Measurements from ENCODE around the gene RIN1. TPM values are rescaled to one million over a fixed set of nuclear protein-coding genes. Genes with fewer than 3 reads are reported as not detected.

RIN1 gene
- total RNA-seq, 1 donor from 2014 or later: 8.2 TPM

DNA sequence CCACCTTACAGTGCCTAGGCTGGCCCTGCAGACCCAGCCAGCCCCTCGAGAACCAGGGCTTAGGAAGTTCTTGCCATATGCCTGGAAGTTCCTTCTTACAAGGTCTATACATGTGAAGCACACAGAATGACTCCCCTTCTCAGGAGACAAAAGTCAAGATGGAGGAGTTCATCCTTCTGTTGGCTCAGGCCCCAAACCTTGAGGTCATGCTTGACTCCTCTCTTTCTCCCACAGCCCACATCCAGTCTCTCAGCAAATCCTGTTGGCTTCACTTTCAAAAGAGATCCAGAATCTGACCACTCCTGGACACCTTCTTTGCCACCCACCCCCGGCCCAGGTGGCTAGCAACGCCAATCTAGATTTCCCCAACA lies 17.6 kb downstream of the RIN1 start:
- TF ChIP-seq CTCF (IDR thresholded peaks at IDR 0.05): no peak
- Histone ChIP-seq H3K27ac (peak overlapping the region; percentile 6), H3K27me3 (ENCODE audit: low read depth) (peaks cover 5% of the 10 kb centered on the region), H3K4me3 (no peak overlapping the region), H3K4me1 (peaks cover 36% of the 10 kb centered on the region), H3K36me3 (no peaks in the 10 kb centered on the region), H3K9me3 (no peaks in the 10 kb centered on the region)
- ATAC-seq (no peak), DNase-seq (no peak)
- intact Hi-C loops (cut with DNase I): no loop called here

DNA sequence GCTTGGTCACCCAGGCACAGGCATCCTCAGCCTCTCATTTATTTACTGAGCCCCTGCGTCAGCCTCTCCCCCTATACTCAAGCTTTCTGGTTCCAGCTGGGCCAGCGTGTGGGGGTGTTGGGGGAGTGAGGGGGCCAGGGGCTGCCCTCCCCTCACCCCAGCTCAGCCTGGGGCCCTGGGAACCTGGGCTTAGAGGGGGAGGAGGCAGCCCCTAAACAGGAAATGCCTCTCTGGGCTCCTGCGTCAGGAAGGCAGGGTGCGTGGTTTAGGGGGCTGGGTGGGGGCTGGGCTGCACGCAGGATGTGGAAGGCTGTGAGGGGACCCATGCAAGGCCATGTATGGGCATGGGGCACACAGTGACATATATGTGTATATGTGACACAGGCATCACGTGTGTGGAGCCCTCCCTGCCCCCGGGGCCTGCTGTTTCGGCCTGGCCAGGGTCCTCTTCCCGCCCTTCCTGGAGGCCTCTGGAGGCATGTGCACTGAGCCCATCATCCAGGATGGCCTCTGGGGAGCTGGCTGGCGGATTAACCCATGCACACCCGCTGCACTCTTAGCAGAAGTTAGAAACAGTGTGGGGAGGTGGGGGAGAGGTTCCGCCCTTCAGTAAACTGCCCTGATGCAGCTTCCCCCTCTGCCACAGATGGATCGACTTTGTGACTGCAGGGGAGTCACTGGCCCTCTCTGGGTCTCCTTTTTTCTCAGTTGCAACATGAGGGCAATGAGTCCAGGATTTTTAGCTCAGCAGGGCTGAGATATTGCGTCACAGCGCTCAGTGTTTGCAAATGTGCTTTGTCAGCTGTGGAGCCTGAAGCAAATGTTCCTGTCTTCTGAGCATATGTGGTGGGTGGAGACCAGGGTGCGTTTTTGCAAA lies 18.3 kb downstream of the RIN1 start:
- Histone ChIP-seq H3K27ac (peak overlapping the region; percentile 65), H3K4me3 (no peak overlapping the region)

GRCh38 chr11:66317322-66317722 lies 18.9 kb downstream of the RIN1 start:
- TF ChIP-seq CTCF (IDR thresholded peaks at IDR 0.05): no peak
- no peaks in the 10 kb centered on the region for H3K36me3 ChIP-seq
- peak overlapping the region; percentile 59 for H3K4me3 ChIP-seq
- ATAC-seq (no peak), DNase-seq (no peak)
- peak overlapping the region; percentile 65 for H3K27ac ChIP-seq
- intact Hi-C loops (cut with DNase I): no loop called here
- H3K27me3 ChIP-seq (ENCODE audit: low read depth): peaks cover 5% of the 10 kb centered on the region
- H3K9me3 ChIP-seq: no peaks in the 10 kb centered on the region
- H3K4me1 ChIP-seq: peaks cover 44% of the 10 kb centered on the region

More for the DNA sequence above, 18.3 kb downstream of the RIN1 start:
- Histone ChIP-seq H3K4me1 (peaks cover 42% of the 10 kb centered on the region), H3K36me3 (no peaks in the 10 kb centered on the region), H3K27me3 (ENCODE audit: low read depth) (peaks cover 5% of the 10 kb centered on the region), H3K9me3 (no peaks in the 10 kb centered on the region)
- DNase-seq (no peak), ATAC-seq (peak; percentile 18 to 39)
- intact Hi-C loops (cut with DNase I): no loop called here
- TF ChIP-seq CTCF (IDR thresholded peaks at IDR 0.05): no peak

GRCh38 chr11:66316849-66317251 lies 19.4 kb downstream of the RIN1 start, which contains the start of gene CD248:
Gene CD248 (minus strand): TSS chr11:66317044. CDS start chr11:66317027, 17 bp downstream.
- TF ChIP-seq CTCF (IDR thresholded peaks at IDR 0.05): no peak
- H3K4me3 ChIP-seq: peak within 1 kb of the TSS; percentile 59
- intact Hi-C loops (cut with DNase I): no loop called here
- peaks cover 44% of the 10 kb centered on the region for H3K4me1 ChIP-seq
- H3K27ac ChIP-seq: peak within 1 kb of the TSS; percentile 65
- H3K36me3 ChIP-seq: no peaks in the 10 kb centered on the region
- H3K9me3 ChIP-seq: no peaks in the 10 kb centered on the region
- peaks cover 5% of the 10 kb centered on the region for H3K27me3 ChIP-seq (ENCODE audit: low read depth)
- DNase-seq (no peak), ATAC-seq (no peak)

- Histone ChIP-seq H3K27ac (peak overlapping the region; percentile 65), H3K4me3 (peak overlapping the region; percentile 59), H3K27me3 (ENCODE audit: low read depth) (peaks cover 5% of the 10 kb centered on the region), H3K9me3 (no peaks in the 10 kb centered on the region), H3K36me3 (no peaks in the 10 kb centered on the region), H3K4me1 (peaks cover 44% of the 10 kb centered on the region)
- DNase-seq (no peak), ATAC-seq (no peak)
- no peak for TF ChIP-seq CTCF (IDR thresholded peaks at IDR 0.05)
- intact Hi-C loops (cut with DNase I): no loop called here
Measured at GRCh38 chr11:66315921-66316811, 20.1 kb downstream of the RIN1 start.

Data from lower lobe of right lung (tissue), 2 donors.